Activated CD4-positive, alpha-beta T cell treated with anti-CD3 and anti-CD28 coated beads, Interleukin-2, amount 50 U/mL, for 16 hours (primary cell): ENCODE data around the gene PRSS35.
"Not testable (repeated sequence)": the region's sequence is repeated elsewhere in the genome, so short reads cannot be mapped to it uniquely, and the experiment has no call there.

Experiments
- DNase-seq: peaks from one replicate; pipeline ENCODE4 v3.0.0-alpha.2; 2020

Gene PRSS35, protein sequence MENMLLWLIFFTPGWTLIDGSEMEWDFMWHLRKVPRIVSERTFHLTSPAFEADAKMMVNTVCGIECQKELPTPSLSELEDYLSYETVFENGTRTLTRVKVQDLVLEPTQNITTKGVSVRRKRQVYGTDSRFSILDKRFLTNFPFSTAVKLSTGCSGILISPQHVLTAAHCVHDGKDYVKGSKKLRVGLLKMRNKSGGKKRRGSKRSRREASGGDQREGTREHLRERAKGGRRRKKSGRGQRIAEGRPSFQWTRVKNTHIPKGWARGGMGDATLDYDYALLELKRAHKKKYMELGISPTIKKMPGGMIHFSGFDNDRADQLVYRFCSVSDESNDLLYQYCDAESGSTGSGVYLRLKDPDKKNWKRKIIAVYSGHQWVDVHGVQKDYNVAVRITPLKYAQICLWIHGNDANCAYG

DNA sequence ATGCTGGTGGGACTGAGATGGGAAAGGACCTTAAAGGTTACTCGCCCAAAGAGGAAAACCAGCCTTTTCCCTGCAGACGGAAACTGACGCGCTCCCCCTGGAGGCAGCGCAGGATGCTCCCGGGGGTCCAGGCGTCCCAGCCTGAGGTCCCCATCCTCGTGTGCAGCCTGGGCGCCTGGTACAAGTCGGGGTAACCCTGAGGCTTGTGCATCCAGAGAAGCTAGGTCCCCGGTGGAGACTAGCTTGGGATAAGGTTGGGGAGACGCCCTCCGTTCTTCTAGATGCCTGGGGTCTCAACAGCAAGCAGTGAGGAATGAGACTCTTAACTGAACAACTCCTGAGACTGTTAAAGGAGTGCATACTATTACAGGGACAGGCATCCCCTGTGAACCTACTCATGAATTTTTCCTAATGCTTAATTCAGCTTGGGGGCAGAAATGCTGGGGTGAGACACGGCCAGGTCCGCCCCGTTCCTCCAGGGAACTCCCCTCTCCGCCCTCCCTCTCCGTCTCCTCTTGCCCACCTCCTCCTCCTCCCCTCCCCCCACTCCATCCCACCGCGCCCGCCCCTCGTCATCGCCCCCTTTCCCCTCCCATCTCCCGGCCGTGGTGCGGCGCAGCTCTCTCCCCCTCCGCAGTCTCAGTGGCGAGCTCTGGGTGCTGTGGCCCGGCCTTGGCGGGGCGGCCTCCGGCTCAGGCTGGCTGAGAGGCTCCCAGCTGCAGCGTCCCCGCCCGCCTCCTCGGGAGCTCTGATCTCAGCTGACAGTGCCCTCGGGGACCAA lies at the start of gene PRSS35:
Gene PRSS35 (plus strand): TSS at position 634 of the 781 bp plus-strand sequence. CDS start 10,908 bp downstream, outside the sequence.
- no peak for DNase-seq

DNA sequence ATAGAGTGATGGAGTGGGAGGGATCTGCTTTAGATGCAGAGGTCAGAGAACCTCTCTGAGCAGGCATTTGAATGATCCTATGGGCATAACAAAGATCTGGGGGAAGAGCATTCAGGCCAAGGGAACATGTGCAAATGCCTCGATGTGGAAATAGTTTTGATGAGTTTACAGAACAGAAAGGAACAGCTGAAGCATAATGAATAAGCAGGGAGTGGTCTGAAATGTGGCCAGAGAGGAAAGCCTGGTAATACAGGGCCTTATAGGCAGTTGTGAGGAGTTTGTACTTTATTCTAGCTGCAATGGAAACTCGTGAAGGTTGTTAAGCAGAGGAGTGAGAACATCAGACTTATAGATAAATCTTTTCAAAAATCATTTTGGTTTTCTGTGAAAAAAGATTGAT lies 48.4 kb upstream of the PRSS35 start:
- DNase-seq: no peak

DNA sequence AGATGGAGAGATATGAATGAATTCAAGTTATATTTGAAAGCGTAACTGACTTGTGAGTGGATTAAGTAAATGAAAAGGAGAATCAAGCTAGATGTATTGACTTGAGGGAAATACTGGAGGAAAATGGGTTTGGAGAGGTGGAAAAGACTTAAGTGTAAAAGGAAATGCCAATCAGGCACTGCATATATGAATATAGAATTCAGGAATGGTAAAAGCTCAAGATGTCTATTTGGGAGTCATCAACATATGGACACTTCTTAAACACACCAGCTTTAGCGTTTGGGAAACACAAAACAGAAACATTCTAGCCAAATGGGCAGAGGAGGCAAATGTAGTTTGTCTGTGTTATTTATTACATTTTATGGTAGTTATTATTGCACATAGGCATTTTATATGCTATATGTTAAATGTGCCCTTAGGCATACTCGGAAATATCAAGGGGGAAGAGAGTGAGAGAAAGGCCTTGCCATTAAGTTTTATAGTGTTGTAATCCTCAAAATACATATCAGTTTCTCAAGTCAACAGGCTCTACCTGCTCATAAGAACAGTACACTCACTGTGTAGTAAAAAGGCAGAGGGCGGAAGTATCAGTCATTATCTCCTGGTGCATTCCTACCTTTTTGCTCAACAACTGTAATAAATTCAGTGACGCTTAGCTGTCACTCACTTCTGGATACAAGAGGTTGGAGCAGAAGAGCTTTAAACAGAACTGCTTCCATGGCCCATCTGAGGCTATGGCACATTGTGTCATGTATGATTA lies 47.8 kb upstream of the PRSS35 start:
- no peak for DNase-seq

DNA sequence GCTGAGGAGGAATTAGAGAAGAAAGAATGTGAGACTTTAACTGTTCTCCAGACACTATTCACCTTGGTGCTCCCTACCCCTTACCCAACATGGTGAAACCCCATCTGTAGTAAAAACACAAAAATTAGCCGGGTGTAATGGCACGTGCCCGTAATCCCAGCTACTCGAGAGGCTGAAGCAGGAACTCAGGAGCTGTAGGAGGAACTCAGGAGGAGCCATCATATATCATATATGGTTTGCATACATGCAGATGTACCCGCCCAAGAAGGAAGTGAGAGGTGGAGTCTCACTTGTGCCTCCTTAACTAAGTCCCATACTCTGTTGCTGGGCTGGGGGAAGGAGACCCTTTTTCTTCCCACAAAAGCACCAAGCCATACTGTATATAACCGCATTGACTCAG lies 46.0 kb upstream of the PRSS35 start:
- no peak for DNase-seq

DNA sequence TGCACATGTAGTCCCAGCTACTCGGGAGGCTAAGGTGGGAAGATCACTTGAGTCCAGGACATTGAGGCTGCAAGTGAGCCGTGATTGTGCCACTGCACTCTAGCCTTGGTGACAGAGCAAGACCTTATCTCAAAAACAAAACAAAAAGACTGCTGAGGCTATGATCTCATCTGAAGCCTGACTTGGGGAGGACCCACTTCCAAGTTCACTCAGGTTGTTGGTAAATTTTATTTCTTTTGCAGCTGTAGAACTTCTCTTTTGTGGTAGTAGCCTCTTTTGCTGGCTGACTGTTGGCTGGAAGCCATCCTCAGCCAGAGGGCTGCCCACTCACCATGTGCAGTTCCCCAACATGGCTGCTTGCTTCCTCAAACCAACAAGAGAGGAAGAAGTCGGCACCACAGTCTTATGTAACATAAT lies 44.7 kb upstream of the PRSS35 start:
- DNase-seq: no peak

DNA sequence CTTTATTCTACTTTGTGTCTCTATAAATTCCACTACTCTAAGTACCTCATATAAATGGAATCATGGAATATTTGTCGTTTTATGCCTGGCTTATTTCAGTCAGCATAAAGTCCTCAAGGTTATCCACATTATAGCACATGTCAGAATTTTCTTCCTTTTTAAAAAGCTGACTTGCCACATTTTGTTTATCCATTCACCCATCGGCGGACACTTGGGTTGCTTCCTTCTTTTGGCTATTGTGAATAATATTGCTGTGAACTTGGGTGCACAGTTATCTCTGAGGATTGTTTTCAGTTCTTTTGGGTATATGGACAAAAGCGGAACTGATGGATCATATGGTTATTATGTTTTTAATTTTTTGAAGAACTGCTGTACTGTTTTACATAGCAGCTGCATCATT lies 42.3 kb upstream of the PRSS35 start:
- DNase-seq: no peak

DNA sequence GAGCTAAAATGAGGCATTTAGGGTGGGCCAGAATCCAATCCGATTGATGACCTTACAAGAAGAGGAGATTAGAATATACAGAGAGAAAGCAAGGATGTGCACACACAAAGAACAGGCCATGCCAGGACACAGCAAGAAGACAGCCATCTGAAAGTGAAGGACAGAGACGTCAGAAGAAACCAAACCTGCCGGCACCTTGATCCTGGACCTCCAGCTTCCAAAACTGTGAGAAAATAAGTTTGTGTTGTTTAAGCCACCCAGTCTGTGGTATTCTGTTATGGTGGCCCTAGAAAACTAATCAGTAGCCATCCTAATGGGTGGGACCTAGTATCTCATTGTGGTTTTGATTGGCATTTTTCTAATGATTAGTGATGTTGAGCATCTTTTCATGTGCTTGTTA lies 41.7 kb upstream of the PRSS35 start:
- DNase-seq: no peak

DNA sequence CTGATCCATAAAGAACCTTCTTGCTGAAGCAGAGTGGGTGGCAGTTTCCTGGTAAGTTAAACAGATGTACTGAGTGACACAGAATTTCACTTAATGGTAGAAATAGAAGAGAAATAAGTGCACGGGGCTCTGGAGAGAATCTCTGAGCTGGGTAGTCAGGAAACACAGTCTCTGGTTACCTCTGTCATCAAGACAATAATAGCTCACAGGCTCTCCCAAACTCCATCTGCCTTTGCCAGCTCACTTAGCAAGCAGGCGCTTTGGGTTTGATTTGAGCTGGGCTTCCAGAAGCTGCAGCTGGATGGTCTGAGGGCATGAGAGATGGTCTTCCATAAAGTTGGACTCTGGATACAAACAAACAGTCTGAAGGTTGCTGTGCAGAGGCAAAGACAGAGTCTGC lies 39.6 kb upstream of the PRSS35 start:
- no peak for DNase-seq

DNA sequence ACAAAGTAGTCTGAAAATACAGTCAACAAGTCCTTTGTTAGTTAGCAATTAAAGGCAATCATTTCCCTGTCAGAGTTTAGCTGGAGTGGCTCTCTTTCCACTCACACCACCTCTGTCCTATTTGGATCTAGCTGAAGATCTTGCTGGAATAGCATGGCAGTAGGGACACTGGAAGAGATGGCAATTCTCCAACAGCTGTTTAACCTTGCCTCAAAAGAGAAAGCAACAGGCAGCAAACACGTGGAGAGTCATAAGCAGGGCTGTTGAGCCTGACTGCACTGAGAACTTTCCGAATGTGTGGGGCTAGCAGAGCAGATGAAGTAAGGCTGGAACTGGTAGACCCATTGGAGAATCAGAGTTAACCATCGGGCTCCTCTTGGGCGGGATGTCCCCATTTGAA lies 38.0 kb upstream of the PRSS35 start:
- no peak for DNase-seq

DNA sequence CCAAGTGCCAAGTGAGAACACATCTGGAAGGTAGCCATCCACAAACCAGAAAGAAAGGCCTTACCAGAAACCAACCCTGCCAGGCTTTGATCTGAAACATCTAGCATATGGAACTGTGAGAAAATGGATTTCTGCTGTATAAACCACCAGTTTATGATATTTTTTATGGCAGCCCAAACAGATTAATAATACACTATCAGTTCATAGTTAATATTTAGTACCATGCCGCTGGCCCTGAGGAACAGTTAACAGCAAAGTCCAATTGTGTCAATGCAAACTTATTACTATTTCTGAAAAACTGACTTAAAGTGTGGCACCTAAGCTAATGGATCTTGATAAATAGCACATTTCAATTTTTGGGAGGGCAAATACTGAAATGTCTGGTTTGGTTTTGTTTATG lies 35.4 kb upstream of the PRSS35 start:
- no peak for DNase-seq

DNA sequence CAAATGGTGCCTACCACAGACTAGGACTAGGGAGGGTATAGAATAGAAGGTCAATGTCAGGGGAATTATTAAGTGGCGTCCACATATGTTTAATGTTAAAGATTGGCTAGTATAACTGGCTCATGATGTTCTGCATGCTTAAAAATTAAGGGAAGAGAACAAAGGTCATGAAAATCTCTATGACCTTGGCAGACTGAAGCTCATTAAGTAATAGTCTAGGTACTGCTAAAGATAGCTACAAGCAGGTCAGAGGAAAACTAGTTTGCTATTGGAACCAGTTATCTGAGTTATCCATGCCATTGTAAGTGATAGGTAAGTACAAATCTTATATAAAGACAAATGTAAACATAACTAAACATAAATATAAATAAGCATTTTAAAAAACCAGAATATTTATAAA lies 32.9 kb upstream of the PRSS35 start:
- DNase-seq: no peak

DNA sequence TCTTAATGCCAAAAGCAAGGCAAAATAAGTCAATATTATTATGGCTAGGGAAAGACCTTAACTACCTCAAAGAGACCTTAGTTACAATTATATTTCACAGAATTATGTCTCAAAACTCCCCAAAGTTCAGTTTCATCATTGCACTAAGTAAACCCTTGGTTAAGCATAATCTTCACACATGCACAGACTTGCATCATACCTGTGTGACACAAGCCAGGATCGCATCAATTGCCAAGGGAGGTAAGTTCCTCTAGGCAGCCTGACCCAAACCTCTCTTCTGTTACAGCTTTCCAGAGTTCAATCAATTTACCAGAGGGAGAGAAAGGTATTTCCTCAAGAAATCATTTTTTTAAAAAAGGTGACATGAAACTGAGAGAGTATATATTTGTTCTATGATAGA lies 31.9 kb upstream of the PRSS35 start:
- no peak for DNase-seq

DNA sequence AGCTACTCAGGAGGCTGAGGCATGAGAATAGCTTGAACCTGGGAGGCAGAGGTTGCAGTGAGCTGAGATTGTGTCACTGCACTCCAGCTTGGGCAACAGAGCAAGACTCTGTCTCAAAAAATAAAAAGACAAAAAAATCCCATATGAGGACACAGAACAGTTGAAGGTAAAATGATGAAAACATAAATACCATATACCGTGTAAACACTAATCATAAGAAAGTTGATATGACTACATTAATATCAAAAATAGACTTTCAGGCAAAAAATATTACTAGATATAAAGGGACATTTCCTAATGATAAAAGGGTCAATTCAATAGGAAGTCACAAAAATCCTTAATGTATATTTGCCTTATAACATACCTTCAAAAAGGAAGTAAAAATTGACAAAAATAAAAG lies 30.4 kb upstream of the PRSS35 start:
- not testable (repeated sequence) for DNase-seq

DNA sequence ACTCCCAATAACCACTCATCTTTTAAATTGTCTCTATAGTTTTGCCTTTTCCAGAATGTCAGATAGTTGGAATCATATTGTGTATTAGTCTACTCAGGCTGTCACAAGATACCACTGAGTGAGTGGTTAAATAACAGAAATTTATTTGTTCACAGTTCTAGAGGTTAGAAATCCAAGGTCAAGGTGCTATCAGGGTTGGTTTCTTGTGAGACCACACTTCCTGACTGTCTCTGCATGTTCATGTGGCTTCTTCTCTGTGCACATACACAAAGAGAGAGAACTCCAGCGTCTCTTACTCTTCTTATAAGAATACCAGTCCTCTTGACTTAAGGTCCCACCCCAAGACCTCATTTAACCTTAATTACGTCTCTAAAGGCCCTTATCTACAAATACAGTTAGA lies 23.9 kb upstream of the PRSS35 start:
- DNase-seq: no peak

DNA sequence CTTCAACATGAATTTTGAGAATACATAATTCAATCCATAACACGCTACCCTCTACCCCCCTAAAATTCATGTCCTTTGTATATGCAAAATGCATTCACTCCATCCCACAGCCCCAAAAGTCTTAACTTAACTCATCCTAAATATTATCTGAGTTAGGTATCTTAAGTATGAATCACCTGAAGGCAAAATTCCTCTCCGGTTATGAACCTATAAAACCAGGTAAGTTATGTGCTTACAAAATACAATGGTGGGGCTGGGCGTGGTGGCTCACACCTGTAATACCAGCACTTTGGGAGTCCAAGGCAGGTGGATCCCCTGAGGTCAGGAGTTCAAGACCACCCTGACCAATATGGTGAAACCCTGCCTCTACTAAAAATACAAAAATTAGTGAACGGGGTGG lies 23.5 kb upstream of the PRSS35 start:
- no peak for DNase-seq

DNA sequence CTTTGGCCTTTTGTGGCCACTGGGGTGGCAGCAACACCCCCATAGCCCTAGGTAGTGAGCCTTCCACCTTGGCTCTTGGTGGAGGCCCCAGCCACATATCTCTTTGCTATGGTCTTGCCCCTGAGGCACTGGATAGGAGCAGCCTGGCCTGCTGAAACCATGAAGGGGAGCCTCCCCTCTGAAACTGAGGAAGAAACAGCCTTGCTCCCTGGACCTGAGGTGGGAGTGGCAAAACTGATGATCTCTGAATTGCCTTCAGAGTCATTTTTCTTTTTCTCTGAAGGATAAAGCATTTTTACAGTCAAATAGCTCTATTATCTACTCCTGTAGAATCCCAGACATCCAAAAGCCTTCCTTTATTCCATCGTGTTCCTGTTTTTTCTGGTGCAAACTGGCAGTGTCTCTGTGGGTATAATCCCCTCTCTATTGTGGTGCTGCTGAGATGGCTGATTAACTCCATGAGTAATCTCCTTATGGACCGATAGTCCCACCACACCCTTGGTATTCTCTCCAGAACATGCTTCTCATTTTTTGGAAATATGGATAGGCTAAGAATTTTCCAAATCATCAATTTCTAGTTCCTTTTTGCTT lies 22.0 kb upstream of the PRSS35 start:
- no peak for DNase-seq

DNA sequence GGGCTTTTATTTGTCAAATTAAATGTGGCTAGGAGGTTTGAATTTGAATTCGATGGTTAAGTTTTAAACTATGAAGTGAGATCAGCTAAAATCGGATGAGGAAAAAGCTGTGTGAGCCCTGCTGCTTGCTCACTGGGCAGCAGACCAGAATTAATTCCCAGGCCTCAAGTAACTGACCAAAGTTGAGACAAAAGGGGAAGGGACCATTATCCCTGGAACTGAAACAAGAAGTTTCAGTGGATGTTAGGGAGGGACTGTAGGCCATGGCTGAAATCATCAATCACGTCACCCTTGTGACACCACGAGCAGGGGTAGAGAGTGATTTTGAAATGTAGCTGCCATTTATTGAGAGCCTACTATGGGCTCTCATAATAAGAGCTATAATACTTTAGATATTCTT lies 7.0 kb upstream of the PRSS35 start:
- no peak for DNase-seq

DNA sequence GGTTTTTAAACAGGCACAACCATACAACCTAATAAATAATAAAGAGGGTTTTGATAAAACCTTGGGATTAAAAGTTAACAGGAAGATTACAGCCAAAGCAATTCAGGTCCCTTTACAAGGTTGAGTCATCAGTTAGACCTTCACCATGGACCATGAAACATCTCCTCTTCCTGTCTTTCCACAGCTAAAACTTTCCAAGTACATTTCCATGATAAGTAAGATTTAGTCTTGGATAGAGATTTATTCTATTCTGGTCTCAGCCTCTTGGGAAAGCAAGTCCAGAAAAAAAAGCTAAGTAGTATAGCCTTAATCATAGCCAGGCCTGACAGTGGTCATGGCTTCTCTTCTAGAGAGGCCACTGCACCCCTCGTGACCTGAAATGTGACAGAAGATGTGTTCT lies 2.9 kb upstream of the PRSS35 start:
- DNase-seq: no peak

DNA sequence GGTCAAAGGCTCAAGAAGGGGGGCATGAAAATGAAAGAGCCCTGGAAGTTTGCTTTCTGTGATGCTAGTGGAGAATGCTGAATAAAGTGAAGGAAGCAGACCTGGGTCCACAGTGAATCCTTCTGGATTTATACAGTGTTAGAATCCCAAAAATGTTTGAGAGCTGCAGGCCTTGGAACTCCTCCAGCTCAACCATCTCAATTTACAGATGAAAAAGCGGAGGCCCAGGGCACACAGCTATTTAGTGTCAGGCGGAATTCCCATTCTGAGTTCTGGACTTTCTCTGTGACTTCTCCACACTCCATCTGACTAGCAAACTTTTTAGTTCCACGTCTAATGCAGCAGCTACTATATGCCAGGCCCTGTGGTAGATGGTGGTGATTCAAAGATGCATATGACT lies 1.5 kb upstream of the PRSS35 start:
- no peak for DNase-seq

DNA sequence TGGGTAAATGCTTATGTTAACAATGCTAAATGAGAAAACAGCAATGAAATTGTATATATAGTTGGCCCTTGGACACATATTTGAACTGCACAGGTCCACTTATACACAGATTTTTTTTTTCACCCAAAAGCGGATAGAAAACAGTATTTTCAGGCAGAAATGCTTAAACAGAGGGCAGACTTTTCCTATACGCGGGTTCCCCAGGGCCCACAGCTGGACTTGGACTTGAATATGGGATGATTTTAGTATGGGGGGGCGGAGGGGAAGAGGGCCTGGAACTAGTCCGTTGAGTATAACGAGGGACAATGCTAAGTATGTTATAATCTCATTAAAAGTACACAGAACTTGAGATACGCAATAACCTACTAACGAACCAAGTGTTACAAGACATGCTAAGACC lies 1.1 kb upstream of the PRSS35 start:
- no peak for DNase-seq

DNA sequence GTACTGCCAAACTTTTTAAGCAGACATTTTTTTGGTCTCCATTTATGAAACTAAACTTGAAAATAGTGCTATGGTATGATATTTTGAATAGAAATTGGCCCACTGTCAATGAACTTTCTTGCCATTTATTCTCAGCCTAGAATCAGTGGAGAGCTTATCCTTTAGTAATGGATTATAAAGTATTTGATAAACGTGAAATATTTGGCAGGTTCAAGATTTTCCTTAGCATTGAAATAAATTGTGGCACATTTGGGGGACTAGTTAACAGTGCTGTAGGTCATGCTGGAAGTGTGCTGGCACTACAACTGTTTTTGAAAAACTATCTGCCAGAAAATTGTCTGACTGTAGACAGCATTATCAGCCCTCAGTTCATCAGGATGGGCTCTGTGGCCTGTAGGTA lies 2.1 kb downstream of the PRSS35 start:
- DNase-seq: no peak

DNA sequence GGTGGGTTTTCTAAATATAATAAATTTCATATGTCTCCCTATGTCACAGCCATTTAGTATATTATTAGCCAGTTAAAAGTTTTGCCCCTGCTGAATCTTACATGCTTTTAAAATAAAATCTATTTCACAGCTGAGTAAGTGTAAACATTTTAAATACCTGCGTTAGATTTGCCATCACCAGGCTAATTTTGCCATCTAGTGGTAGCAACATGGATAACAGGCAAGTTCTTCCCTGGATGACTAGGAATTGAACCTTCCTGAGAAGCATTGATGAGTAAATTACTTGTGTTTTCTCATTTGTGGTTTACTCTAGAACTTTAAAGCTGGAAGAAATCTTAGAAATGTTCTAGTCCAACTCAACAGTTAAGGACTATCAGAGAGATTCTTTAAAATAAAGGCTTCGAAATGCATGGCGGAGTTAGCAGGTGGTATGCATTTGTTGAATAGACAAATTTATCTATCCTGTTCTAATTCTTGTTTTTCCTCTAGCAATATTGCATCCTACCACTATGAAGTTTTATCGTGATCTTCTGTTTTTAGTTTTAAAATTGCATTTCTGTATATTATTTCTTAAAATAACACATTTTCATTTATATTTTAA lies 2.6 kb downstream of the PRSS35 start:
- peak; percentile 44 for DNase-seq

DNA sequence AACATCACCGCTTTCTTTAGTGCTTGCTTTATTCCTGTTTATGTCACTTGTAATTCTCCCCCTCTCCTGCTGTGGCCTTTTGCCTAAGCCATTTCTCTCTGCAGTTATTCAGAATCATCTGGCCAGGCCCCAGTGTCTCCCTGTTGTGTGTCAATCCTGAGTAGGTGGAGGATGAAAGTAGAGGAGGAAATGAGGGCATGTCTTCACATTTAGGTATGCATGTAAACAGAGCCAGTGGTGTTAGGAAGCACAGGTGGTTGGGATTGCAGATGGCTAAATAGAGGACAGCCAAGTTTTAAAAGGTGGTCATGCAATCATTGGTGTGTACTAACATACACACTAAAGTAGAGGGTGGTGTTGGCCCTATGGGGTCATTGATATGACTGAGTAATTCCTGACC lies 5.2 kb downstream of the PRSS35 start:
- no peak for DNase-seq
